NT2/D1 (cell line): ENCODE measurements around the gene CDC14A.
"Not testable (repeated sequence)": the region's sequence is repeated elsewhere in the genome, so short reads cannot be mapped to it uniquely, and the experiment has no call there.

Experiments used
- SUZ12 ChIP-seq: IDR thresholded peaks from 2 replicates; pipeline ENCODE4 v1.6.1; 2011; ENCODE audit not compliant: insufficient read length, insufficient read depth; ENCODE audit errors: extremely low read depth
- YY1 ChIP-seq: IDR thresholded peaks from 2 replicates; pipeline ENCODE4 v1.6.1; 2011; ENCODE audit not compliant: insufficient read length, insufficient read depth
- ZNF274 ChIP-seq: IDR thresholded peaks from 2 replicates; pipeline ENCODE4 v1.6.1; 2011; ENCODE audit warnings: mild to moderate bottlenecking, low read depth, low read length

GRCh38 chr1:100407390-100407789 is 55.1 kb downstream of the CDC14A start:
- TF ChIP-seq ZNF274, YY1, SUZ12: not testable (repeated sequence)
